K562 (cell line): ENCODE measurements around the gene PHOSPHO1. TPM values are rescaled to one million over a fixed set of nuclear protein-coding genes. Genes with fewer than 3 reads are reported as not detected.

Source experiments
- ARID4B ChIP-seq: sonication (generic); formaldehyde crosslinking; IDR thresholded peaks from 2 replicates; pipeline ENCODE4 v1.8.0; 2022; ENCODE audit warnings: mild to moderate bottlenecking, missing genetic modification reagents
- ATF3 ChIP-seq, 2 experiments: fragments of 450-650 bp in 1 of 2; sonication (generic) in 1 of 2; formaldehyde crosslinking in 1 of 2; IDR thresholded peaks in 1 of 2; conservative IDR thresholded peaks in 1 of 2; 2 replicates each; pipeline versions ENCODE4 v1.6.1 to v1.8.1; 2016 to 2023; ENCODE audit warnings: mild to moderate bottlenecking in 2 of 2, moderate library complexity in 2 of 2, inconsistent platforms in 1 of 2, missing genetic modification reagents in 1 of 2
- BRD9 ChIP-seq: fragments of 450-650 bp; IDR thresholded peaks from 2 replicates; pipeline ENCODE4 v1.6.1; 2018; ENCODE audit warnings: low read depth; ENCODE audit not compliant: partially characterized antibody
- CREB1 ChIP-seq, 2 experiments: sonication (generic) in 1 of 2; formaldehyde crosslinking in 1 of 2; IDR thresholded peaks; 2 replicates each; pipeline versions ENCODE4 v1.6.1 to v1.8.0; 2012 to 2022; ENCODE audit warnings: inconsistent platforms in 1 of 2, mild to moderate bottlenecking in 1 of 2, missing genetic modification reagents in 1 of 2, moderate library complexity in 1 of 2
- GTF2A2 ChIP-seq: IDR thresholded peaks from 2 replicates; pipeline ENCODE4 v1.6.1; 2016; ENCODE audit warnings: mild to moderate bottlenecking, missing genetic modification characterization, missing compliant biosample characterization
- KAT7 ChIP-seq: sonication (generic); formaldehyde crosslinking; IDR thresholded peaks from 2 replicates; pipeline ENCODE4 v1.8.0; 2022; ENCODE audit warnings: missing genetic modification reagents, mild to moderate bottlenecking, borderline replicate concordance
- PCBP2 ChIP-seq: fragments of 200-400 bp; formaldehyde crosslinking; IDR thresholded peaks from 2 replicates; pipeline ENCODE4 v1.6.1; 2018; ENCODE audit warnings: low read length, low read depth, mild to moderate bottlenecking, moderate library complexity; ENCODE audit not compliant: poor library complexity, severe bottlenecking
- POLR2G ChIP-seq: fragments of 200-400 bp; formaldehyde crosslinking; IDR thresholded peaks from 2 replicates; pipeline ENCODE4 v1.6.1; 2017; ENCODE audit warnings: low read depth, mild to moderate bottlenecking, antibody characterized with exemption, low read length, moderate library complexity
- RBM17 ChIP-seq: fragments of 200-400 bp; formaldehyde crosslinking; IDR thresholded peaks from 2 replicates; pipeline ENCODE4 v1.6.1; 2017; ENCODE audit warnings: low read depth, mild to moderate bottlenecking, low read length, borderline replicate concordance
- SMAD2 ChIP-seq: fragments of 150-350 bp; IDR thresholded peaks from 2 replicates; pipeline ENCODE4 v1.6.1; 2014; ENCODE audit warnings: low read depth, mild to moderate bottlenecking, low read length
- TCFL5 ChIP-seq: fragments of 250-450 bp; sonication (Bioruptor Pico); conservative IDR thresholded peaks from 2 replicates; pipeline ENCODE4 v1.6.1; 2021; ENCODE audit warnings: mild to moderate bottlenecking, moderate library complexity, matching md5 sums
- ZNF77 ChIP-seq: fragments of 250-450 bp; sonication (Bioruptor Pico); IDR thresholded peaks from 2 replicates; pipeline ENCODE4 v1.5.0; 2020
- polyA plus RNA-seq, 8 experiments: library from polyadenylated mRNA; depleted of rRNA in 4 of 8; stranded (reverse) in 5 of 8; unstranded in 3 of 8; fragments of >200 nt; fragmentation: Nextera tagmentation in 2 of 8; fragmentation: Illumina TruSeq in 1 of 8; extraction: Ambion mirVana in 2 of 8; extraction: Trizol in 1 of 8; gene quantifications; 2 replicates each; pipeline versions ENCODE4 v1.2.1 to v1.2.3, GENCODE V29; 2011 to 2014; ENCODE audit warnings: inconsistent platforms in 1 of 8, missing spikeins in 1 of 8
- total RNA-seq, 7 experiments: library from RNA; depleted of rRNA in 6 of 7; stranded (reverse); fragments of >200 nt in 6 of 7; fragmentation: Illumina TruSeq in 2 of 7; extraction: Trizol in 2 of 7; gene quantifications; 2 replicates each; pipeline versions ENCODE4 v1.2.1 to v1.2.3, GENCODE V29; 2011 to 2021; ENCODE audit warnings: low replicate concordance in 1 of 7
- TF ChIP-seq, protein P1 (sequence below): sonication (generic); formaldehyde crosslinking; IDR thresholded peaks from 2 replicates; pipeline ENCODE4 v1.5.0; 2020; ENCODE audit warnings: missing genetic modification reagents
- TF ChIP-seq, protein P2 (sequence below): sonication (generic); formaldehyde crosslinking; IDR thresholded peaks from 2 replicates; pipeline ENCODE4 v1.8.1; 2023; ENCODE audit warnings: mild to moderate bottlenecking, missing genetic modification reagents
- TF ChIP-seq, protein P3 (sequence below): sonication (generic); formaldehyde crosslinking; IDR thresholded peaks from 2 replicates; pipeline ENCODE4 v1.8.0; 2023; ENCODE audit warnings: mild to moderate bottlenecking, missing genetic modification reagents

Gene PHOSPHO1
- total and polyA plus RNA-seq, 9 of the 15 experiments (the other 6 are each of a cell fraction or from before 2014, with no cell fraction given) = 0.06 to 0.07 TPM; not detected in 7

DNA sequence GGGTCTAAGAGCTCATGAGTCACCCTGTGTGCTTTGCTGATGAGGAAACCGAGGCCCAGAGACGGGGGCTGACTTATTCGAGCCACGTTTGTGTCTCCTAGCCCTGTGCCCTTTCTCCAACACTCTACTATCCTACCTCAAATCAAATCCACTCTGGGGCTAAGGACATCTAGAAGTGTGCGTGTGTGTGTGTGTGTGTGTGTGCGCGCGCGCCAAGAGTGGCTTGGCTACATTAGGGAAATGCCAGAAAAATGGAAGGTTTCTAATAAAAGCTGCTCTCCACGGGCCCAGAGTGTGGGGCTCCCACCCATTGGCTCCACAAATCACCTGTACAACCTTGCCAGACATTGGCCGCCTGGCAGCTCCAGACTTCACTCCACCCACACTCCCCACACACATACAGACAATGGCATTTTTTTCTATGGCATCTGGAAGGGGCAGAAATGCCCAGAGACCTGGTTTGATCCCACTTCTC is 30.3 kb upstream of the PHOSPHO1 start (continued):
- TF ChIP-seq, protein P1, sequence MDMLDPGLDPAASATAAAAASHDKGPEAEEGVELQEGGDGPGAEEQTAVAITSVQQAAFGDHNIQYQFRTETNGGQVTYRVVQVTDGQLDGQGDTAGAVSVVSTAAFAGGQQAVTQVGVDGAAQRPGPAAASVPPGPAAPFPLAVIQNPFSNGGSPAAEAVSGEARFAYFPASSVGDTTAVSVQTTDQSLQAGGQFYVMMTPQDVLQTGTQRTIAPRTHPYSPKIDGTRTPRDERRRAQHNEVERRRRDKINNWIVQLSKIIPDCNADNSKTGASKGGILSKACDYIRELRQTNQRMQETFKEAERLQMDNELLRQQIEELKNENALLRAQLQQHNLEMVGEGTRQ = no peak
- TF ChIP-seq KAT7 (CRISPR knock-in tag) (no peak), TCFL5 (CRISPR knock-in tag) (no peak), ZNF77 (CRISPR knock-in tag) (no peak), SMAD2 (no peak), BRD9 (no peak), ATF3 (IDR thresholded peaks at IDR 0.05) (peak; percentile 74), ATF3 (CRISPR knock-in tag; conservative IDR thresholded peaks at IDR 0.05) (no peak), CREB1 (IDR thresholded peaks at IDR 0.05) (no peak), CREB1 (CRISPR knock-in tag; IDR thresholded peaks at IDR 0.05) (no peak), RBM17 (no peak), PCBP2 (no peak), POLR2G (no peak), GTF2A2 (tag) (no peak), ARID4B (CRISPR knock-in tag) (no peak)
- TF ChIP-seq, protein P2, sequence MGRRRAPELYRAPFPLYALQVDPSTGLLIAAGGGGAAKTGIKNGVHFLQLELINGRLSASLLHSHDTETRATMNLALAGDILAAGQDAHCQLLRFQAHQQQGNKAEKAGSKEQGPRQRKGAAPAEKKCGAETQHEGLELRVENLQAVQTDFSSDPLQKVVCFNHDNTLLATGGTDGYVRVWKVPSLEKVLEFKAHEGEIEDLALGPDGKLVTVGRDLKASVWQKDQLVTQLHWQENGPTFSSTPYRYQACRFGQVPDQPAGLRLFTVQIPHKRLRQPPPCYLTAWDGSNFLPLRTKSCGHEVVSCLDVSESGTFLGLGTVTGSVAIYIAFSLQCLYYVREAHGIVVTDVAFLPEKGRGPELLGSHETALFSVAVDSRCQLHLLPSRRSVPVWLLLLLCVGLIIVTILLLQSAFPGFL (CRISPR knock-in tag) = no peak
- TF ChIP-seq, protein P3, sequence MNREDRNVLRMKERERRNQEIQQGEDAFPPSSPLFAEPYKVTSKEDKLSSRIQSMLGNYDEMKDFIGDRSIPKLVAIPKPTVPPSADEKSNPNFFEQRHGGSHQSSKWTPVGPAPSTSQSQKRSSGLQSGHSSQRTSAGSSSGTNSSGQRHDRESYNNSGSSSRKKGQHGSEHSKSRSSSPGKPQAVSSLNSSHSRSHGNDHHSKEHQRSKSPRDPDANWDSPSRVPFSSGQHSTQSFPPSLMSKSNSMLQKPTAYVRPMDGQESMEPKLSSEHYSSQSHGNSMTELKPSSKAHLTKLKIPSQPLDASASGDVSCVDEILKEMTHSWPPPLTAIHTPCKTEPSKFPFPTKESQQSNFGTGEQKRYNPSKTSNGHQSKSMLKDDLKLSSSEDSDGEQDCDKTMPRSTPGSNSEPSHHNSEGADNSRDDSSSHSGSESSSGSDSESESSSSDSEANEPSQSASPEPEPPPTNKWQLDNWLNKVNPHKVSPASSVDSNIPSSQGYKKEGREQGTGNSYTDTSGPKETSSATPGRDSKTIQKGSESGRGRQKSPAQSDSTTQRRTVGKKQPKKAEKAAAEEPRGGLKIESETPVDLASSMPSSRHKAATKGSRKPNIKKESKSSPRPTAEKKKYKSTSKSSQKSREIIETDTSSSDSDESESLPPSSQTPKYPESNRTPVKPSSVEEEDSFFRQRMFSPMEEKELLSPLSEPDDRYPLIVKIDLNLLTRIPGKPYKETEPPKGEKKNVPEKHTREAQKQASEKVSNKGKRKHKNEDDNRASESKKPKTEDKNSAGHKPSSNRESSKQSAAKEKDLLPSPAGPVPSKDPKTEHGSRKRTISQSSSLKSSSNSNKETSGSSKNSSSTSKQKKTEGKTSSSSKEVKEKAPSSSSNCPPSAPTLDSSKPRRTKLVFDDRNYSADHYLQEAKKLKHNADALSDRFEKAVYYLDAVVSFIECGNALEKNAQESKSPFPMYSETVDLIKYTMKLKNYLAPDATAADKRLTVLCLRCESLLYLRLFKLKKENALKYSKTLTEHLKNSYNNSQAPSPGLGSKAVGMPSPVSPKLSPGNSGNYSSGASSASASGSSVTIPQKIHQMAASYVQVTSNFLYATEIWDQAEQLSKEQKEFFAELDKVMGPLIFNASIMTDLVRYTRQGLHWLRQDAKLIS (CRISPR knock-in tag) = no peak
